ENCODE measurements around the gene ABCA2.

The ABCA2 gene

GRCh38 chr9:137040568-137040967 lies 12.5 kb upstream of the ABCA2 start:
- no peak overlapping the region for H3K4me2 ChIP-seq (ENCODE audit: low read length)
- H3K9ac ChIP-seq = no peak overlapping the region
- peaks cover 2% of the 10 kb centered on the region for H3K4me1 ChIP-seq
- H3K79me2 ChIP-seq = no peaks in the 10 kb centered on the region
- H3K4me3 ChIP-seq (ENCODE audit: low read depth, low read length) = no peak overlapping the region
- no peaks in the 10 kb centered on the region for H3K9me3 ChIP-seq (ENCODE audit: control insufficient read depth, low read length)
- H3K27ac ChIP-seq = no peak overlapping the region
- TF ChIP-seq CTCF (IDR thresholded peaks at IDR 0.05) = no peak
- no peak overlapping the region for H2AFZ ChIP-seq
- no peaks in the 10 kb centered on the region for H3K27me3 ChIP-seq (ENCODE audit: control insufficient read depth, insufficient read depth, low read length)
- H3K36me3 ChIP-seq (ENCODE audit: control insufficient read depth, insufficient read depth, low read length) = no peaks in the 10 kb centered on the region

- H3K36me3 ChIP-seq (ENCODE audit: control insufficient read depth, insufficient read depth, low read length) = no peaks in the 10 kb centered on the region
These were observed 11.8 kb upstream of the ABCA2 start for GRCh38 chr9:137039611-137040366.

DNA sequence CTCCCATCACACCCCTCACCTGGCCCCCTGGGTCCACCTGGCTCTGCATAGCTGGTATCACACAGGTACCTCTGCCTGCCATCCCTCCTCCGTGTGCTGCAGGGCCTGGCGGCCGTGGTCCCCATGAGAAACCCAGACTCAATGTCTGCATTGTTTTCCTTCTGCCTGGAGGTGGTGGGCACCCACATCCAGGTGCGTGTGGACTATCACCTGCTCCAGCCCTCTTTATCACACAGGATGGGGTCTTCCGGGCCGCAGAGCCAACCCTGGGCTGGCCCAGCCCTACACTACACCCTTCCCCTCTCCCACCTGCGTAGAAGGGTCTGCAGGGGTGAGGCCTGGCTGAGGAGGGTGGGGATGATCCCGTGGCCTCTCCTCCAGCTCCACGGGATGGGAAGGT lies 10.9 kb upstream of the ABCA2 start:
- Histone ChIP-seq H2AFZ (no peak overlapping the region), H3K79me2 (no peaks in the 10 kb centered on the region), H3K4me2 (ENCODE audit: low read length) (no peak overlapping the region), H3K27me3 (ENCODE audit: control insufficient read depth, insufficient read depth, low read length) (no peaks in the 10 kb centered on the region), H3K36me3 (ENCODE audit: control insufficient read depth, insufficient read depth, low read length) (no peaks in the 10 kb centered on the region), H3K4me1 (no peaks in the 10 kb centered on the region), H3K9ac (no peak overlapping the region), H3K4me3 (ENCODE audit: low read depth, low read length) (no peak overlapping the region), H3K27ac (no peak overlapping the region), H3K9me3 (ENCODE audit: control insufficient read depth, low read length) (no peaks in the 10 kb centered on the region)
- no peak for TF ChIP-seq CTCF (IDR thresholded peaks at IDR 0.05)

More at GRCh38 chr9:137039611-137040366, 11.8 kb upstream of the ABCA2 start:
- H3K4me3 ChIP-seq (ENCODE audit: low read depth, low read length) = no peak overlapping the region
- no peaks in the 10 kb centered on the region for H3K27me3 ChIP-seq (ENCODE audit: control insufficient read depth, insufficient read depth, low read length)
- no peak overlapping the region for H3K27ac ChIP-seq
- no peak overlapping the region for H2AFZ ChIP-seq
- H3K9ac ChIP-seq = no peak overlapping the region
- no peak for TF ChIP-seq CTCF (IDR thresholded peaks at IDR 0.05)
- H3K9me3 ChIP-seq (ENCODE audit: control insufficient read depth, low read length) = no peaks in the 10 kb centered on the region
- peaks cover 2% of the 10 kb centered on the region for H3K4me1 ChIP-seq
- no peaks in the 10 kb centered on the region for H3K79me2 ChIP-seq
- no peak overlapping the region for H3K4me2 ChIP-seq (ENCODE audit: low read length)

DNA sequence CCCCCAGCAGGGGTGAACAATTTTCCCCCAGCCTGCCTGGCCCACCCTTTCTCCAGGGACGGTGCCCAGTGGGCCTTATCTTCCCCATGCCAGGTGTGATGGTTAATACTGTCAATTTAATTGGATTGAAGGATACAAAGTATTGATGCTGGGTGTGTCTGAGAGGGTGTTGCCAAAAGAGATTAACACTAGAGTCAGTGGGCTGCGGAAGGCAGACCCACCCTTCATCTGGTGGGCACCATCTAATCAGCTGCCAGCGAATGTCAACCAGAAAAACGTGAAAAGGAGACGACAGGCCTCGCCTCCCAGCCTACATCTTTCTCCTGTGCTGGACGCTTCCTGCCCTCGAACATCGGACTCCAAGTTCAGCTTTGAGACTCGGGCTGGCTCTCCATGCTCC lies 9.4 kb upstream of the ABCA2 start:
- no peak overlapping the region for H2AFZ ChIP-seq
- H3K79me2 ChIP-seq = no peaks in the 10 kb centered on the region
- no peaks in the 10 kb centered on the region for H3K36me3 ChIP-seq (ENCODE audit: control insufficient read depth, insufficient read depth, low read length)
- H3K4me1 ChIP-seq = no peaks in the 10 kb centered on the region
- no peaks in the 10 kb centered on the region for H3K9me3 ChIP-seq (ENCODE audit: control insufficient read depth, low read length)
- H3K4me3 ChIP-seq (ENCODE audit: low read depth, low read length) = no peak overlapping the region
- no peak overlapping the region for H3K4me2 ChIP-seq (ENCODE audit: low read length)
- H3K27me3 ChIP-seq (ENCODE audit: control insufficient read depth, insufficient read depth, low read length) = no peaks in the 10 kb centered on the region
- no peak for TF ChIP-seq CTCF (IDR thresholded peaks at IDR 0.05)
- H3K27ac ChIP-seq = no peak overlapping the region
- no peak overlapping the region for H3K9ac ChIP-seq

- no peak overlapping the region for H3K9ac ChIP-seq
- H3K4me2 ChIP-seq (ENCODE audit: low read length) = no peak overlapping the region
- H2AFZ ChIP-seq = no peak overlapping the region
- H3K79me2 ChIP-seq = no peaks in the 10 kb centered on the region
- H3K4me1 ChIP-seq = no peaks in the 10 kb centered on the region
- no peak for TF ChIP-seq CTCF (IDR thresholded peaks at IDR 0.05)
- no peaks in the 10 kb centered on the region for H3K27me3 ChIP-seq (ENCODE audit: control insufficient read depth, insufficient read depth, low read length)
- no peak overlapping the region for H3K4me3 ChIP-seq (ENCODE audit: low read depth, low read length)
- no peaks in the 10 kb centered on the region for H3K36me3 ChIP-seq (ENCODE audit: control insufficient read depth, insufficient read depth, low read length)
- no peak overlapping the region for H3K27ac ChIP-seq
- no peaks in the 10 kb centered on the region for H3K9me3 ChIP-seq (ENCODE audit: control insufficient read depth, low read length)
These were observed 9.0 kb upstream of the ABCA2 start for GRCh38 chr9:137037035-137037434.

Measured in parathyroid adenoma (tissue), 2 donors.